ENCODE results near the gene IL19. TPM values are rescaled to one million over a fixed set of nuclear protein-coding genes. Genes with fewer than 3 reads are reported as not detected.

Gene IL19
- polyA plus RNA-seq, 2 donors, result 0.22 to 1.4 TPM

GRCh38 chr1:206796116-206796515 lies 25.5 kb downstream of the IL19 start:
- H3K27ac ChIP-seq (ENCODE audit: low read depth in 2 of 2, low read length in 1 of 2), result no peak overlapping the region
- 78 to 90% methylated on average over 3 of the region's 3 CpGs for WGBS, 2 donors

GRCh38 chr1:206796981-206797402 lies 26.4 kb downstream of the IL19 start:
- WGBS, 2 donors, result 78 to 86% methylated on average over 8 of the region's 8 CpGs
- no peak overlapping the region for H3K4me3 ChIP-seq (ENCODE audit: low read depth in 1 of 2, low read length in 2 of 2)
- H3K27me3 ChIP-seq (ENCODE audit: control insufficient read depth in 1 of 2, insufficient read depth in 2 of 2, low read length in 2 of 2), result no peaks in the 10 kb centered on the region
- H3K36me3 ChIP-seq (ENCODE audit: control insufficient read depth in 2 of 2, insufficient read depth in 2 of 2, low read length in 1 of 2), result no peaks in the 10 kb centered on the region
- no peak overlapping the region for H3K27ac ChIP-seq (ENCODE audit: low read depth in 2 of 2, low read length in 1 of 2)
- no peaks in the 10 kb centered on the region for H3K9me3 ChIP-seq (ENCODE audit: control insufficient read depth in 2 of 2, insufficient read depth in 1 of 2, low read depth in 1 of 2, low read length in 1 of 2)
- H3K4me1 ChIP-seq (ENCODE audit: control insufficient read depth in 2 of 2, insufficient read depth in 2 of 2, low read length in 1 of 2), result no peaks in the 10 kb centered on the region

More at GRCh38 chr1:206796116-206796515, 25.5 kb downstream of the IL19 start:
- H3K27me3 ChIP-seq (ENCODE audit: control insufficient read depth in 1 of 2, insufficient read depth in 2 of 2, low read length in 2 of 2), result no peaks in the 10 kb centered on the region
- no peaks in the 10 kb centered on the region for H3K36me3 ChIP-seq (ENCODE audit: control insufficient read depth in 2 of 2, insufficient read depth in 2 of 2, low read length in 1 of 2)
- H3K4me1 ChIP-seq (ENCODE audit: control insufficient read depth in 2 of 2, insufficient read depth in 2 of 2, low read length in 1 of 2), result no peaks in the 10 kb centered on the region
- no peak overlapping the region for H3K4me3 ChIP-seq (ENCODE audit: low read depth in 1 of 2, low read length in 2 of 2)
- H3K9me3 ChIP-seq (ENCODE audit: control insufficient read depth in 2 of 2, insufficient read depth in 1 of 2, low read depth in 1 of 2, low read length in 1 of 2), result no peaks in the 10 kb centered on the region

GRCh38 chr1:206797534-206798383 lies 27.2 kb downstream of the IL19 start:
- H3K27ac ChIP-seq (ENCODE audit: low read depth in 2 of 2, low read length in 1 of 2), result peak overlapping the region in 1 of 2 donors; percentile 40
- 55 to 61% methylated on average over 8 of the region's 8 CpGs for WGBS, 2 donors
- H3K27me3 ChIP-seq (ENCODE audit: control insufficient read depth in 1 of 2, insufficient read depth in 2 of 2, low read length in 2 of 2), result no peaks in the 10 kb centered on the region
- no peaks in the 10 kb centered on the region for H3K9me3 ChIP-seq (ENCODE audit: control insufficient read depth in 2 of 2, insufficient read depth in 1 of 2, low read depth in 1 of 2, low read length in 1 of 2)
- no peaks in the 10 kb centered on the region for H3K36me3 ChIP-seq (ENCODE audit: control insufficient read depth in 2 of 2, insufficient read depth in 2 of 2, low read length in 1 of 2)
- H3K4me3 ChIP-seq (ENCODE audit: low read depth in 1 of 2, low read length in 2 of 2), result no peak overlapping the region
- no peaks in the 10 kb centered on the region for H3K4me1 ChIP-seq (ENCODE audit: control insufficient read depth in 2 of 2, insufficient read depth in 2 of 2, low read length in 1 of 2)

- Histone ChIP-seq H3K36me3 (ENCODE audit: control insufficient read depth in 2 of 2, insufficient read depth in 2 of 2, low read length in 1 of 2) (no peaks in the 10 kb centered on the region), H3K9me3 (ENCODE audit: control insufficient read depth in 2 of 2, insufficient read depth in 1 of 2, low read depth in 1 of 2, low read length in 1 of 2) (no peaks in the 10 kb centered on the region), H3K4me1 (ENCODE audit: control insufficient read depth in 2 of 2, insufficient read depth in 2 of 2, low read length in 1 of 2) (no peaks in the 10 kb centered on the region), H3K27ac (ENCODE audit: low read depth in 2 of 2, low read length in 1 of 2) (no peak overlapping the region), H3K27me3 (ENCODE audit: control insufficient read depth in 1 of 2, insufficient read depth in 2 of 2, low read length in 2 of 2) (no peaks in the 10 kb centered on the region), H3K4me3 (ENCODE audit: low read depth in 1 of 2, low read length in 2 of 2) (no peak overlapping the region)
- 79 to 84% methylated on average over 13 of the region's 13 CpGs for WGBS, 2 donors
Observed at GRCh38 chr1:206798384-206798996, 27.9 kb downstream of the IL19 start.

GRCh38 chr1:206799311-206799710 lies 28.7 kb downstream of the IL19 start:
- Histone ChIP-seq H3K27me3 (ENCODE audit: control insufficient read depth in 1 of 2, insufficient read depth in 2 of 2, low read length in 2 of 2) (no peaks in the 10 kb centered on the region), H3K27ac (ENCODE audit: low read depth in 2 of 2, low read length in 1 of 2) (no peak overlapping the region), H3K4me3 (ENCODE audit: low read depth in 1 of 2, low read length in 2 of 2) (no peak overlapping the region), H3K4me1 (ENCODE audit: control insufficient read depth in 2 of 2, insufficient read depth in 2 of 2, low read length in 1 of 2) (no peaks in the 10 kb centered on the region), H3K9me3 (ENCODE audit: control insufficient read depth in 2 of 2, insufficient read depth in 1 of 2, low read depth in 1 of 2, low read length in 1 of 2) (no peaks in the 10 kb centered on the region), H3K36me3 (ENCODE audit: control insufficient read depth in 2 of 2, insufficient read depth in 2 of 2, low read length in 1 of 2) (no peaks in the 10 kb centered on the region)
- 86 to 93% methylated on average over 3 of the region's 3 CpGs for WGBS, 2 donors

- Histone ChIP-seq H3K4me1 (ENCODE audit: control insufficient read depth in 2 of 2, insufficient read depth in 2 of 2, low read length in 1 of 2) (no peaks in the 10 kb centered on the region), H3K27me3 (ENCODE audit: control insufficient read depth in 1 of 2, insufficient read depth in 2 of 2, low read length in 2 of 2) (no peaks in the 10 kb centered on the region), H3K9me3 (ENCODE audit: control insufficient read depth in 2 of 2, insufficient read depth in 1 of 2, low read depth in 1 of 2, low read length in 1 of 2) (no peaks in the 10 kb centered on the region), H3K27ac (ENCODE audit: low read depth in 2 of 2, low read length in 1 of 2) (no peak overlapping the region), H3K4me3 (ENCODE audit: low read depth in 1 of 2, low read length in 2 of 2) (no peak overlapping the region), H3K36me3 (ENCODE audit: control insufficient read depth in 2 of 2, insufficient read depth in 2 of 2, low read length in 1 of 2) (no peaks in the 10 kb centered on the region)
- WGBS, 2 donors, result 67 to 79% methylated on average over 3 of the region's 3 CpGs
Observed at GRCh38 chr1:206800411-206800810, 29.8 kb downstream of the IL19 start.

- Histone ChIP-seq H3K27ac (ENCODE audit: low read depth in 2 of 2, low read length in 1 of 2) (no peak overlapping the region), H3K4me1 (ENCODE audit: control insufficient read depth in 2 of 2, insufficient read depth in 2 of 2, low read length in 1 of 2) (no peaks in the 10 kb centered on the region), H3K36me3 (ENCODE audit: control insufficient read depth in 2 of 2, insufficient read depth in 2 of 2, low read length in 1 of 2) (no peaks in the 10 kb centered on the region), H3K27me3 (ENCODE audit: control insufficient read depth in 1 of 2, insufficient read depth in 2 of 2, low read length in 2 of 2) (no peaks in the 10 kb centered on the region), H3K9me3 (ENCODE audit: control insufficient read depth in 2 of 2, insufficient read depth in 1 of 2, low read depth in 1 of 2, low read length in 1 of 2) (no peaks in the 10 kb centered on the region), H3K4me3 (ENCODE audit: low read depth in 1 of 2, low read length in 2 of 2) (no peak overlapping the region)
- 91 to 92% methylated on average over 3 of the region's 3 CpGs for WGBS, 2 donors
Observed at GRCh38 chr1:206800891-206801290, 30.3 kb downstream of the IL19 start.

GRCh38 chr1:206801467-206801866 lies 30.9 kb downstream of the IL19 start:
- Histone ChIP-seq H3K36me3 (ENCODE audit: control insufficient read depth in 2 of 2, insufficient read depth in 2 of 2, low read length in 1 of 2) (no peaks in the 10 kb centered on the region), H3K9me3 (ENCODE audit: control insufficient read depth in 2 of 2, insufficient read depth in 1 of 2, low read depth in 1 of 2, low read length in 1 of 2) (no peaks in the 10 kb centered on the region), H3K27me3 (ENCODE audit: control insufficient read depth in 1 of 2, insufficient read depth in 2 of 2, low read length in 2 of 2) (no peaks in the 10 kb centered on the region), H3K4me3 (ENCODE audit: low read depth in 1 of 2, low read length in 2 of 2) (no peak overlapping the region), H3K27ac (ENCODE audit: low read depth in 2 of 2, low read length in 1 of 2) (no peak overlapping the region), H3K4me1 (ENCODE audit: control insufficient read depth in 2 of 2, insufficient read depth in 2 of 2, low read length in 1 of 2) (no peaks in the 10 kb centered on the region)
- 92 to 95% methylated on average over 1 of the region's 1 CpG for WGBS, 2 donors

- no peaks in the 10 kb centered on the region for H3K9me3 ChIP-seq (ENCODE audit: control insufficient read depth in 2 of 2, insufficient read depth in 1 of 2, low read depth in 1 of 2, low read length in 1 of 2)
- WGBS, 2 donors, result 78 to 83% methylated on average over 4 of the region's 4 CpGs
- no peak overlapping the region for H3K27ac ChIP-seq (ENCODE audit: low read depth in 2 of 2, low read length in 1 of 2)
- no peaks in the 10 kb centered on the region for H3K4me1 ChIP-seq (ENCODE audit: control insufficient read depth in 2 of 2, insufficient read depth in 2 of 2, low read length in 1 of 2)
- no peaks in the 10 kb centered on the region for H3K27me3 ChIP-seq (ENCODE audit: control insufficient read depth in 1 of 2, insufficient read depth in 2 of 2, low read length in 2 of 2)
- H3K36me3 ChIP-seq (ENCODE audit: control insufficient read depth in 2 of 2, insufficient read depth in 2 of 2, low read length in 1 of 2), result no peaks in the 10 kb centered on the region
- no peak overlapping the region for H3K4me3 ChIP-seq (ENCODE audit: low read depth in 1 of 2, low read length in 2 of 2)
Observed at GRCh38 chr1:206802401-206802800, 31.8 kb downstream of the IL19 start.

Measured in esophagus (tissue), 2 donors.